GM12864 (cell line): ENCODE measurements around the gene MGST3.

Source experiments
- DNase-seq: peaks from one replicate; pipeline ENCODE4 v3.0.0-alpha.2; 2011; ENCODE audit warnings: low read depth
- H3K4me3 ChIP-seq: 2 replicates; pipeline ENCODE4 v1.5.1; 2011; ENCODE audit warnings: mild to moderate bottlenecking, low read depth, low read length, control low read depth
- TF ChIP-seq, protein P1 (sequence below): IDR thresholded peaks from 2 replicates; pipeline ENCODE4 v1.5.1; 2011; ENCODE audit warnings: low read depth, mild to moderate bottlenecking, moderate library complexity, low read length, control low read depth, inconsistent platforms; ENCODE audit errors: missing control alignments

The MGST3 gene

GRCh38 chr1:165686971-165687433, 56.0 kb downstream of the MGST3 start:
- no peak overlapping the region for H3K4me3 ChIP-seq
- peak; percentile 8 for DNase-seq
- TF ChIP-seq, protein P1, sequence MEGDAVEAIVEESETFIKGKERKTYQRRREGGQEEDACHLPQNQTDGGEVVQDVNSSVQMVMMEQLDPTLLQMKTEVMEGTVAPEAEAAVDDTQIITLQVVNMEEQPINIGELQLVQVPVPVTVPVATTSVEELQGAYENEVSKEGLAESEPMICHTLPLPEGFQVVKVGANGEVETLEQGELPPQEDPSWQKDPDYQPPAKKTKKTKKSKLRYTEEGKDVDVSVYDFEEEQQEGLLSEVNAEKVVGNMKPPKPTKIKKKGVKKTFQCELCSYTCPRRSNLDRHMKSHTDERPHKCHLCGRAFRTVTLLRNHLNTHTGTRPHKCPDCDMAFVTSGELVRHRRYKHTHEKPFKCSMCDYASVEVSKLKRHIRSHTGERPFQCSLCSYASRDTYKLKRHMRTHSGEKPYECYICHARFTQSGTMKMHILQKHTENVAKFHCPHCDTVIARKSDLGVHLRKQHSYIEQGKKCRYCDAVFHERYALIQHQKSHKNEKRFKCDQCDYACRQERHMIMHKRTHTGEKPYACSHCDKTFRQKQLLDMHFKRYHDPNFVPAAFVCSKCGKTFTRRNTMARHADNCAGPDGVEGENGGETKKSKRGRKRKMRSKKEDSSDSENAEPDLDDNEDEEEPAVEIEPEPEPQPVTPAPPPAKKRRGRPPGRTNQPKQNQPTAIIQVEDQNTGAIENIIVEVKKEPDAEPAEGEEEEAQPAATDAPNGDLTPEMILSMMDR, result no peak

DNA sequence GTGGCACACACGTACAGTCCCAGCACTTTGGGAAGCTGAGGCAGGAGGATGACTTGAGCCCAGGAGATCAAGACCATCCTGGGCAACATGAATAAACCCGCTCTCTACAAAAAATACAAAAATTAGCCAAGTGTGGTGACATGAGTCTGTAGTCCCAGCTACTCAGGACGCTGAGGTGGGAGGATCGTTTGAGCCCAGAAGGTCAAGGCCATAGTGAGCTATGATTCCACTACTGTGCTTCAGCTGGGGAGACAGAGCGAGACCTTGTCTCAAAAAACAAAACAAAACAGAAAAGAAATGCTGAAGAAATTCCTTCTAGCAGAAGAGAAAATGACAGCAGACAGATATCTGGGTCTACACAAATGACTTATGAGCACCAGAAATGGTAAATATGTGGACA, 57.0 kb downstream of the MGST3 start:
- DNase-seq, result no peak
- H3K4me3 ChIP-seq, result no peak overlapping the region
- TF ChIP-seq, protein P1, result no peak

DNA sequence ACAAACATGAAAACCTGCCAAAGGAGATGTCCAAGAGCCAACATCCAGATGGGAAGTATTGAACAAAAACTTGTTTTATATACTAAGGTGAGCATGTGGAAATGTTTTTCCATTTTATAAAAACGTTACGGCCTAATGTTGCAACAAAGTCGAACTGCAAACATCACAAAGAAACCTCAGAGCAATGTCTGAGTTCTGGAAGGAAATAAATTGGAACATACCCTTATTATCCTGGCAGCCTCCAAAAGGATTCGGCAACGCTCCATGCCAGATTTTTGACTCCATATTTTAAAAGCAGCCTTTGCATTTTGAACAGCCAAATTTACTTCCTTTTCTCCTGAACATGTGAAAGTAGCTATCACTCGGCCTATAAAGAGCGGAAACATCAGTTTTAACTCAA, 64.0 kb downstream of the MGST3 start:
- DNase-seq, result no peak
- TF ChIP-seq, protein P1, result no peak
- H3K4me3 ChIP-seq, result no peak overlapping the region

DNA sequence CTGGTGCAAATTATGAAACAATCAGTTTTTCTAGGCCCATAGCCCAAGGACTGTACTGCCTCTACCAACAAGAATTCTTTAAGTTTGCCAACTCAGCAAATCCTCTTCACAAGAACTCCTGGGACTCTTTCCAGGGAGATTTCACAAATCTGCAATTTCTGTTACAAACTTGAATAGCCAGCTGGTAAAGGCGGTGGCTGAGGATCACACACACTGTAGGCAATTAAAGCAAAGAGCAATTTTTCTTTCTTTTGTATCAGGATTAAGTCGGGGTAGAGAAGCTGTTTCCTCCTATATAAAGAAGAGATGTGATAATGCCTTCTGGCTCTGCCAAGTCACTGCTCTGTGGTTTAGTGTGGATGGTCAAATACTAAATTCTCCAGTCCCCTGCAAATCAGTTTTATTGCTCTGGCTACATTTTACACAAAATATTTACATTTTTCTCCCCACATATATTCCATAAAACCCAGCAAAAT, 65.6 kb downstream of the MGST3 start:
- H3K4me3 ChIP-seq, result no peak overlapping the region; the same call in 1 of the 2 replicates
- no peak for DNase-seq
- TF ChIP-seq, protein P1, result no peak

- TF ChIP-seq, protein P1, result no peak
- H3K4me3 ChIP-seq, result peak overlapping the region; percentile 88
- DNase-seq, result no peak
Measured at GRCh38 chr1:165697491-165697880, 66.5 kb downstream of the MGST3 start.

DNA sequence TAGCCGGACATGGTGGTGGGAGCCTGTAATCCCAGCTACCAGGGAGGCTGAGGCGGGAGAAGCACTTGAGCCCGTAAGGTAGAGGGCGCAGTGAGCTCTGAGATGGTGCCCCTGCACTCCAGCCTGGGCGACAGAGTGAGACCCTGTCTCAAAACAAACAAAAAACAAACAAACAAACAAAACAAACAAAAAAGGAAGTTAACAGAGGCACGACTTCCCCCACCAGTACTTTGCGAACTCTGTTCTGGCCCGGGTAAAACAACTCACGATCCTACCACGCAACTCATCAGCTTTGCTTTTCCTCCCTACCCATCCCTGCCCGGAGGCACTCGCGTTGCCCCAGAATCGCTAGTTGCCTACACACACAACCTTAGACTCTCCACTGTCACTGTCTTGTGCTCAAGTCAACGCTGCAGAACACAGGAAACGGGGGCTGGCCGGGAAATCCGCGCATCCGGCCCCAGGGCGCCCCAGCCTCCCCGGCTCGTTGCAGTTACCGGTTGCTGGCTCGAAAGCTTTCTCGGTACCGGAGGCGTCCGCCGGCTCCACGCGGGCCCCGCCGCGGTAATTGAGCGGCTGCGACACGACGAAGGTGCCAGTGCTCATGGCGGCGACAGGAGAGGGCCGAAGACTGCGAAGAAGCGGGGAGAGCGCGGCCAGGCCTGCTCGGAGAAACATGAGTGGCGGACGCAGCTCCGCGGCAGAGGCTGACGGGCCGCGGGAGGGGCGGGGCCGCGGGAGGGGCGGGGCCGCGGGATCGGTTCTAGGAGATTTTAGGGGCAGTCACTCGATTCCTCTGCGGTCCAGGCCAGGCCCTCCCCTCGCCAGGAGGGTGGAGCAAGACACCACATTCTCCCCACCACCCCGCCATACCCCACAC, 67.1 kb downstream of the MGST3 start, which contains the start of gene ALDH9A1:
Gene ALDH9A1, minus strand, starts transcription at position 682 of the 880 bp plus-strand sequence. Its CDS starts 4 bp downstream, at position 678.
- TF ChIP-seq, protein P1, result peak; percentile 36
- DNase-seq, result peak; percentile 57
- peak within 1 kb of the TSS; percentile 88 for H3K4me3 ChIP-seq
